ENCODE results near the gene FLOT2.

Gene FLOT2

DNA sequence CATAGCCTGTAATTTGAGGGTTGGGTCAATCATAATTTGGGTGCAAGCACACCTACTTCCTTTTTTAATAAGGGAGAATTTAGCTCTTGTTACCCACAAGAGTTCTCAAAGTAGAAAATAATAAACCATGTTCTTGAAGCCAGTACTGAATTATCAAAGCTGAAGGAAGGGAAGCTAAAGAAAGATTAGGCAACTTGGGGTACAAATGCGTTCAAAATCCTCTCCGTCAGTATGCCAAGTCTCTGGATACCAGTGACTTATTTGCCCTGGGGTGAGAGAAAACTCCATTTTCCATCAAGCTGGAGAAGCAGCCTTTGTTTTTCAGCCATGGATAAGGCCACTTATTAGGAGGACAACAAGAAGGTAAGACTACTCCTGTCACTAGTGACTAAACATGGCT, 28.8 kb upstream of the FLOT2 start:
- no peaks in the 10 kb centered on the region for H4K20me1 ChIP-seq (ENCODE audit: insufficient read depth, low read length)
- no peak overlapping the region for H3K27ac ChIP-seq (ENCODE audit: low read depth, low read length, poor library complexity, severe bottlenecking)
- no peaks in the 10 kb centered on the region for H3K4me1 ChIP-seq (ENCODE audit: insufficient read depth, low read length, severe bottlenecking)
- no peak overlapping the region for H3K4me3 ChIP-seq (ENCODE audit: low read depth, low read length, poor library complexity, severe bottlenecking)
- H3F3A ChIP-seq (ENCODE audit: insufficient read depth, low read length): no peaks in the 10 kb centered on the region
- TF ChIP-seq, protein P1, sequence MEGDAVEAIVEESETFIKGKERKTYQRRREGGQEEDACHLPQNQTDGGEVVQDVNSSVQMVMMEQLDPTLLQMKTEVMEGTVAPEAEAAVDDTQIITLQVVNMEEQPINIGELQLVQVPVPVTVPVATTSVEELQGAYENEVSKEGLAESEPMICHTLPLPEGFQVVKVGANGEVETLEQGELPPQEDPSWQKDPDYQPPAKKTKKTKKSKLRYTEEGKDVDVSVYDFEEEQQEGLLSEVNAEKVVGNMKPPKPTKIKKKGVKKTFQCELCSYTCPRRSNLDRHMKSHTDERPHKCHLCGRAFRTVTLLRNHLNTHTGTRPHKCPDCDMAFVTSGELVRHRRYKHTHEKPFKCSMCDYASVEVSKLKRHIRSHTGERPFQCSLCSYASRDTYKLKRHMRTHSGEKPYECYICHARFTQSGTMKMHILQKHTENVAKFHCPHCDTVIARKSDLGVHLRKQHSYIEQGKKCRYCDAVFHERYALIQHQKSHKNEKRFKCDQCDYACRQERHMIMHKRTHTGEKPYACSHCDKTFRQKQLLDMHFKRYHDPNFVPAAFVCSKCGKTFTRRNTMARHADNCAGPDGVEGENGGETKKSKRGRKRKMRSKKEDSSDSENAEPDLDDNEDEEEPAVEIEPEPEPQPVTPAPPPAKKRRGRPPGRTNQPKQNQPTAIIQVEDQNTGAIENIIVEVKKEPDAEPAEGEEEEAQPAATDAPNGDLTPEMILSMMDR (IDR thresholded peaks at IDR 0.05; ENCODE audit: low read length): no peak
- TF ChIP-seq EZH2 (IDR thresholded peaks at IDR 0.05; ENCODE audit: borderline replicate concordance, low read length): no peak
- no peak overlapping the region for H3K9ac ChIP-seq (ENCODE audit: low read length)
- peaks cover 20% of the 10 kb centered on the region; the same call in 1 of the 2 replicates for H3K79me2 ChIP-seq (ENCODE audit: insufficient read depth, low read length)
- peaks cover 82% of the 10 kb centered on the region for H3K36me3 ChIP-seq (ENCODE audit: insufficient read depth, low read length)
- no peak overlapping the region for H3K4me2 ChIP-seq (ENCODE audit: low read length)
- H3K9me3 ChIP-seq (ENCODE audit: low read length): no peaks in the 10 kb centered on the region
- no peaks in the 10 kb centered on the region for H3K27me3 ChIP-seq (ENCODE audit: insufficient read depth, low read length)
- H3K9me2 ChIP-seq (ENCODE audit: low read depth, low read length): no peaks in the 10 kb centered on the region
- H2AFZ ChIP-seq (ENCODE audit: low read length): no peak overlapping the region

DNA sequence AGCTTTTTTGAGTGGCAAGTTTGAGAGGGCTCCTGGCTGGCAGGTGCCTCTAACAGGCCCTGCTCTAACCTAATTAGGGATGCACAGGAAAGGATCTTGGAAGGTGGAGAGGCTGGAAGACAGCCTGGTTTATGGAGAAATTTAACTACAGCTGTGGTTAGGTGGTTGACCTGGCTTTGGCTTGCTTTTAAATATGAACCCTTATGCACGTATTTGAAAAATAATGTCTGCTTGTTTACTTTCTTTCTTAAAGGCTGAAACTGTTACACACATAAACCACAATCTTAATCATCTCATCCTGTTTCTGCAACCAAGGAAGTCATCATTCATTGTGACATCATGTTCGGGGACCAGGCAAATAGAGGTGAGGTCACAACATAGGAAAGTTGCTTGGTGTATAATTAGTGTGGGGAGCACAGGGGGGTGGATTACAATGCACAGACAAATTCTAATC, 28.4 kb upstream of the FLOT2 start:
- Histone ChIP-seq H3K4me1 (ENCODE audit: insufficient read depth, low read length, severe bottlenecking) (no peaks in the 10 kb centered on the region), H3K9me3 (ENCODE audit: low read length) (no peaks in the 10 kb centered on the region), H3K9ac (ENCODE audit: low read length) (no peak overlapping the region), H3K27me3 (ENCODE audit: insufficient read depth, low read length) (no peaks in the 10 kb centered on the region), H3K27ac (ENCODE audit: low read depth, low read length, poor library complexity, severe bottlenecking) (no peak overlapping the region), H3K36me3 (ENCODE audit: insufficient read depth, low read length) (peaks cover 87% of the 10 kb centered on the region), H3F3A (ENCODE audit: insufficient read depth, low read length) (no peaks in the 10 kb centered on the region), H3K79me2 (ENCODE audit: insufficient read depth, low read length) (peaks cover 20% of the 10 kb centered on the region; the same call in 1 of the 2 replicates), H2AFZ (ENCODE audit: low read length) (no peak overlapping the region), H4K20me1 (ENCODE audit: insufficient read depth, low read length) (no peaks in the 10 kb centered on the region), H3K4me3 (ENCODE audit: low read depth, low read length, poor library complexity, severe bottlenecking) (no peak overlapping the region), H3K4me2 (ENCODE audit: low read length) (no peak overlapping the region), H3K9me2 (ENCODE audit: low read depth, low read length) (no peaks in the 10 kb centered on the region)
- TF ChIP-seq, protein P1 (IDR thresholded peaks at IDR 0.05; ENCODE audit: low read length): no peak
- TF ChIP-seq EZH2 (IDR thresholded peaks at IDR 0.05; ENCODE audit: borderline replicate concordance, low read length): no peak

DNA sequence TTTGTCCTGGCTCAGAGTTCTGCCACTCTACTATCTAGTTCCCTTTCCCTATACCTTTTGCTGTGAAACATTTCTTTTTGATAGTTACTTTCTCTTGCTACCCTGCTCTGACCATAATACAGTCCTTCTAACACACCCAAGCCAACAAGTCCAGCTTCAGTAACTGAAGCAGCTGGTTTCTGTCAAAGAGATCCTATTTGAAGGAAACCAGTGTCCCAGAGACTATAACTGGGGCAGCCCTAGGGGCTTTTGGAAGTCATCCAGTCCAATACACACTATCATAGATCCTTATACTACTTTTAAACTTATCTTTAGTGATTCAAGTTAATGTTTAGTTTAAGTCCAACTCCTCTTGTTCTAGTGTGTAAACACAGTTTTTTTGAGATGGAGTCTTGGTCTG, 22.7 kb upstream of the FLOT2 start:
- Histone ChIP-seq H3K9ac (ENCODE audit: low read length) (no peak overlapping the region), H2AFZ (ENCODE audit: low read length) (no peak overlapping the region), H3K36me3 (ENCODE audit: insufficient read depth, low read length) (peaks cover 96% of the 10 kb centered on the region), H4K20me1 (ENCODE audit: insufficient read depth, low read length) (no peaks in the 10 kb centered on the region), H3K4me1 (ENCODE audit: insufficient read depth, low read length, severe bottlenecking) (no peaks in the 10 kb centered on the region), H3K79me2 (ENCODE audit: insufficient read depth, low read length) (no peaks in the 10 kb centered on the region), H3K9me3 (ENCODE audit: low read length) (no peaks in the 10 kb centered on the region), H3K4me2 (ENCODE audit: low read length) (no peak overlapping the region), H3K27ac (ENCODE audit: low read depth, low read length, poor library complexity, severe bottlenecking) (no peak overlapping the region), H3F3A (ENCODE audit: insufficient read depth, low read length) (no peaks in the 10 kb centered on the region), H3K27me3 (ENCODE audit: insufficient read depth, low read length) (no peaks in the 10 kb centered on the region), H3K9me2 (ENCODE audit: low read depth, low read length) (no peaks in the 10 kb centered on the region), H3K4me3 (ENCODE audit: low read depth, low read length, poor library complexity, severe bottlenecking) (no peak overlapping the region)
- no peak for TF ChIP-seq EZH2 (IDR thresholded peaks at IDR 0.05; ENCODE audit: borderline replicate concordance, low read length)
- TF ChIP-seq, protein P1 (IDR thresholded peaks at IDR 0.05; ENCODE audit: low read length): no peak
